Measurements from ENCODE around the gene ECPAS.

DNA sequence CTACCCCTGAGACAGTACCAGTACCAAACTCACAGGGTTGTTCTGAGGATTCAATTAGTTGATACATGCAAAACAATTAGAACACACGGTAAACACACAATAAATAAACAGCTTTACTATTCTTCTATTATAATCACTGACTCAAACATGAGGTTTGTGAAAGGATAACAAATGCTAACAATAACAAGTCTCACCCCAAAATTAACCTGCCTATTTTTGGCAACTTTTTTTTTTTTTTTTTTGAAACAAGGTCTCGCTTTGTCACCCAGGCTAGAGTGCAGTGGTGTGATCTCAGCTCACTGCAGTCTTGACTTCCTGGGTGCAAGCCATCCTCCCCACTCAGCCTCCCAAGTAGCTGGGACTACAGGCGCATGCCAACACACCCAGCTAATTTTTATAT is 6.5 kb downstream of the ECPAS start:
- TF ChIP-seq, protein P1, sequence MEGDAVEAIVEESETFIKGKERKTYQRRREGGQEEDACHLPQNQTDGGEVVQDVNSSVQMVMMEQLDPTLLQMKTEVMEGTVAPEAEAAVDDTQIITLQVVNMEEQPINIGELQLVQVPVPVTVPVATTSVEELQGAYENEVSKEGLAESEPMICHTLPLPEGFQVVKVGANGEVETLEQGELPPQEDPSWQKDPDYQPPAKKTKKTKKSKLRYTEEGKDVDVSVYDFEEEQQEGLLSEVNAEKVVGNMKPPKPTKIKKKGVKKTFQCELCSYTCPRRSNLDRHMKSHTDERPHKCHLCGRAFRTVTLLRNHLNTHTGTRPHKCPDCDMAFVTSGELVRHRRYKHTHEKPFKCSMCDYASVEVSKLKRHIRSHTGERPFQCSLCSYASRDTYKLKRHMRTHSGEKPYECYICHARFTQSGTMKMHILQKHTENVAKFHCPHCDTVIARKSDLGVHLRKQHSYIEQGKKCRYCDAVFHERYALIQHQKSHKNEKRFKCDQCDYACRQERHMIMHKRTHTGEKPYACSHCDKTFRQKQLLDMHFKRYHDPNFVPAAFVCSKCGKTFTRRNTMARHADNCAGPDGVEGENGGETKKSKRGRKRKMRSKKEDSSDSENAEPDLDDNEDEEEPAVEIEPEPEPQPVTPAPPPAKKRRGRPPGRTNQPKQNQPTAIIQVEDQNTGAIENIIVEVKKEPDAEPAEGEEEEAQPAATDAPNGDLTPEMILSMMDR (IDR thresholded peaks at IDR 0.05; ENCODE audit: insufficient read depth, low read length) = no peak
- no peak for TF ChIP-seq POLR2AphosphoS5 (IDR thresholded peaks at IDR 0.05; ENCODE audit: low read depth)
- TF ChIP-seq GABPA (IDR thresholded peaks at IDR 0.05; ENCODE audit: low read depth) = no peak
- no peak for TF ChIP-seq SPI1 (IDR thresholded peaks at IDR 0.05; ENCODE audit: borderline replicate concordance, low read depth)

All from HL-60 (cell line).